ENCODE results near the gene RAB41.
"Not testable (repeated sequence)": the region's sequence is repeated elsewhere in the genome, so short reads cannot be mapped to it uniquely, and the experiment has no call there.

RAB41 gene

GRCh38 chrX:70281951-70282350, at the start of gene RAB41:
Gene RAB41 (plus strand): TSS chrX:70282172. CDS start chrX:70282218, 46 bp downstream.
- DNase-seq, result no peak

- no peak for DNase-seq
These were observed 47.6 kb upstream of the RAB41 start, which contains the start of gene AWAT1 for GRCh38 chrX:70234355-70234754. Gene AWAT1 (plus strand): TSS chrX:70234655. CDS start chrX:70234696, 41 bp downstream.

DNA sequence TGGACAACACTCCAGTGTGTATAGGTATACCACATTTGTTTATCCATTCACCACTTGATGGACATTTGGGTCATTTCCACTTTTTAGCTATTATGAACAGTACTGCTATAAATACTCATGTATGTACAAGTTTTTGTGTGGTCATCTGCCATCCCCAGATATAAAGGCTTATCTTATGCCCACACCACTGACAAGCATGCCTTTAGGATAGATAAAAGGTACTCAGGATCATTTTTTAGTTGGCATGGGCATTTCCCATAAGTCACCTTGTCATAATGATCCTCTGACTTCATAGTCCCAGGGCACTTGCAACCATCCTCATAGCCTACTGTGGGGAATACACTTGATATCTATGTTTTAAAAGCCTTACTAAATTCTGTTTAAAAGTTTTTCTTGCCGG, 41.2 kb upstream of the RAB41 start:
- no peak for DNase-seq

GRCh38 chrX:70241501-70241900, 40.5 kb upstream of the RAB41 start:
- no peak for DNase-seq

DNA sequence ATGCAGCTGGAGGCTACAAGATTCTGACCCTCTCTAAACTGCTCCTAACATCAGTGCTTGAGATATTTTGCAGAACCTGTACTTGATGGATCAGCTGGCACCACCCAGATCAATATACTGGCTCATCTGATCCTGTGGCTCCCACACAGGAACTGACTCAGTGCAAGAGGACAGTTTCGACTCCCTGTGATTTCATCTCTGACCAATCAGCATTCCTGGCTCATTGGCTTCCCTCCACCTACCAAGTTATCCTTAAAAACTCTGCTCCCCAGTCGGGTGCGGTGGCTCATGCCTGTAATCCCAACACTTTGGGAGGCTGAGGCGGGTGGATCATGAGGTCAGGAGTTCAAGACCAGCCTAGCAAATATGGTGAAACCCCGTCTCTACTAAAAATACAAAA, 38.4 kb upstream of the RAB41 start:
- DNase-seq, result not testable (repeated sequence)

DNA sequence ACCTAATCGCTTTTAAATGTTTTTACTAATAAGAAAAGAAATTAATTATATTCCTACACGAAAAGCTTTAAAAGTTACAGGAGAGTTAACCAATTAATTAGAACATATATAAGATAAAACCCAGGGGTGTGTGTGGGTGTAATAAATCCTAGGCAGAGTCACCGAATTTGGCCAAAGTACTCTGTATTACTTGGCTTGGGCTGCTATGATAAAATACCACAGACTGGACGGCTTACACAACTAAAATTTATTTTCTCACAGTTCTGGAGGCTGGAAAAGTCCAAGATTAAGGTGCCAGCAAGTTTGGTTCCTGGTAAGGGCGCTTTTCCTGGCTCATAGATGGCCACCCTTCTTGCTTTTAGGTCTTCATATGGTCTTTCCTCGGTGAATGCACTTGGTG, 37.1 kb upstream of the RAB41 start:
- no peak for DNase-seq

- no peak for DNase-seq
These were observed 34.7 kb upstream of the RAB41 start for GRCh38 chrX:70247252-70247651.

- DNase-seq, result no peak
These were observed 29.5 kb upstream of the RAB41 start for GRCh38 chrX:70252491-70252890.

DNA sequence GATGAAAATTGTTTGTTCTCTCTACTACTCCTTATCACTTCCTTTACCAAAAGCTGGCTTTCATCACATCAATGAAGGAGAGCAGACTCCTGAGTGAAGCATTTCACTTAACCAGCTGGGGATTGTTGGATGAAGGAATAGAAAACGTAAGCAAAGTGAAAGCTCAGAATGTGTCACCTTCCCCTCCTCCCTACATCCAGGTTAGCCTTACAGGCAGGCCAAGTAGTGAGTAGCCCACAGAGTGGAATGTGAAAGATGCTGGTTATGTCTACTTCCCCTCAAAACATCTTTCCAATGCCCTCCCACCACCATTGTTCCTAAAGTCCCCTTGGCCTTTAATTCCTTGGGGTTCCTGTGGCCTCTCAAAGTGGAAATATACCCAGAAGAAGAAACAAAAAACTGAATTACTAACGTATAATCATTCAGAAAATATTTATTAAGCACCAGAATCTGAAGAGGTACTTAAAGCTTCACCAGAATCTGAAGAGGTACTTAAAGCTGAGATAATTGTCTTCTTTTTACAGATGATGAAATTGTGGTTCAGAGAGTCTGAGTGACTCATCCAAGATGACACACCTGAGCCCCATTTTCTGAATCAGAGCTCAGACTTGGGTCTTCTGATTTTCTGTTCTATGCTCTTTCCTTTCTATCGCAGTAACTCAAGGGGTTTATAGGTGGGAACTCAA, 28.5 kb upstream of the RAB41 start:
- peak; percentile 1 for DNase-seq

- no peak for DNase-seq
These were observed 27.9 kb upstream of the RAB41 start for GRCh38 chrX:70254063-70254400.

DNA sequence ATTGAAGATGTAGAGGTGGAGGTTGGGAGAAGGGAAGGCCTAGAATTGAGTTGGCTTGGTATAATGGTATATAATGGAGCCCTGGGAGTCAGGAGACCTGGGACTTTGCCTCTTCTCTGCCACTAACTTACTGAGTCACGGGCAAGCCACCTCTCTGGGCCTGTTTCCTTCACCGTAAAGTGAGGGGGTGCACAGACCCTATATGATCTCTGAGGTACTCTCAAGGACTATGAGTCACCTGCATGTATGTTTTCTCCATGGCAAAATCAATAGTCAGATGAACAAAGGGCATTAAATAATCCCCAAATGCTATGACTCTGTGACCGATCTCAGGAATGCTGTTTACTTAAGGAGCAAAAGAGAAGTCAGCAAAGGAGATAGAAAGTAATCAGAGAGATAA, 27.1 kb upstream of the RAB41 start:
- no peak for DNase-seq

DNA sequence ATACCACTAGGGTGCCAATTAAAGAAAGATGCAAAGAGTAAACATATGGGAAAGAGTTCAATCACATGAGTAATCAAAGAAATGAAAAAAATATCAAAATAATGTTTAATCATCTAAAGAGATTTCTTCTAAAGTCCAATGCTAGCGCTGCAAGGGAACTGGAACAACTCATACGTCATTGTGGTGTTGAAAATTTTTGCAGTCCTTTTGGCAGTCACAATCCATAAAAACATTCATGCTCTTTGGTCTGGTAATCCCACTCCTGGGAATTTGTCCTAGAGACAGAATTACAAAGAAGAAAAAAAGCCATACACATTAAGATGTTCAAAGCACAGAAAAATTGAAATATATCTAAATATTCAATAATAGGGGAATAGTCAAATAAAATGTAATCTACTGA, 26.5 kb upstream of the RAB41 start:
- no peak for DNase-seq

GRCh38 chrX:70257423-70258288, 24.3 kb upstream of the RAB41 start:
- DNase-seq, result no peak

- no peak for DNase-seq
These were observed 21.9 kb upstream of the RAB41 start, which contains the start of gene P2RY4 for GRCh38 chrX:70260104-70260503. Gene P2RY4 (minus strand): TSS chrX:70260204. CDS start chrX:70259624, 580 bp downstream.

- peak; percentile 4 for DNase-seq
These were observed 18.9 kb upstream of the RAB41 start for GRCh38 chrX:70262952-70263567.

DNA sequence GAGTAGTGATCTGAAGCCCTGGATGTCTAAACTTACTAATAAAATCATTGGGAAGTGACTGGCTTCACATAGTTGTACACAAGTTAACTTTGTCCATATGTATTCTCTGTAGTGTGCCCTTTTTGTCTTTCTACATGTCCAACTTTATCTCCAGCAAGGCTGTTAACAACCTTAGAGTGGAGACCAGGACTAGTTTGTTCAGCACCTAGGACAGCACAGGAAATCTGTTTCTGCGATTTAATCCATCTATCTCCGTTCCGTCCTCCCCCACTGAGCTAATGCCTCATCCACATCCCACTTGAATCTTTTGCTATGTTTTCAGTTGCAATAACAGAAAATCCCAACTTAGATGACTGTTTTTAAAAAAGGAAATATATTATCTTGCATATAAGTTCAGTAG, 17.2 kb upstream of the RAB41 start:
- no peak for DNase-seq

DNA sequence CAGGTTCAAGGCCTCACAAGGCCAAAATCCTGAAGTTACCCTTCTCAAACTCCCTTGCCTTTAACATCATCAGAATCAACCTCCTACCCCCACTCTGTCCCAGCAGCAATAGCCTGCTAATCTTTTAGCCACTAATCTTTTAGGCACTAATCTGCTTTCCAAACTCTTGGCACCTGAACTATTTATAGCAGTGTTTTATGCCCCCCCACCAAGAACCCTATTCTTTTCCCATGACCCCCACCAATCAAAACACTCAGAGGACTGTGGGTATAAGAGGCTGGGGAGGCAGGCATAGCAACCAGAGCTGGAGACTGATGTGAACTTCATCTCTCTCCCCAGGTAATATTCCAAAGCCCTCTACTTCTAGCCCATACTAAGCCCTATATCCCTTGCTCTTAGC, 13.9 kb upstream of the RAB41 start, which contains the start of gene ARR3:
ARR3 (plus strand) TSS at position 301 of the 400 bp plus-strand sequence. CDS start 1,052 bp downstream, outside the sequence.
- no peak for DNase-seq

DNA sequence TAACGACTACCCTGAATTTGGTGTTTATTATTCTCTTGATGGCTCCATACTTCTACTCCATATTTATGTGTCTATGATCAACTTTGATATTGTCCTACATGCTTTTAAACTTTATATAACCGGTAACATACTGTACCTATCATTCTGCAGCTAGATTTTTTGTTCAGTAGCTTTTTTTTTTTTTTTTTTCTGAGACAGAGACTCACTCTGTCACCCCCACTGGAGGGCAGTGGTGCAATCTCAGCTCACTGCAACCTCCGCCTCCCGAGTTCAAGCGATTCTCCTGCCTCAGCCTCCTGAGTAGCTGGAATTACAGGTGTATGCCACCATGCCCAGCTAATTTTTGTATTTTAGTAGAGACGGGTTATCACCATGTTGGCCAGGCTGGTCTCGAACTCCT, 7.9 kb upstream of the RAB41 start:
- DNase-seq, result not testable (repeated sequence)

DNA sequence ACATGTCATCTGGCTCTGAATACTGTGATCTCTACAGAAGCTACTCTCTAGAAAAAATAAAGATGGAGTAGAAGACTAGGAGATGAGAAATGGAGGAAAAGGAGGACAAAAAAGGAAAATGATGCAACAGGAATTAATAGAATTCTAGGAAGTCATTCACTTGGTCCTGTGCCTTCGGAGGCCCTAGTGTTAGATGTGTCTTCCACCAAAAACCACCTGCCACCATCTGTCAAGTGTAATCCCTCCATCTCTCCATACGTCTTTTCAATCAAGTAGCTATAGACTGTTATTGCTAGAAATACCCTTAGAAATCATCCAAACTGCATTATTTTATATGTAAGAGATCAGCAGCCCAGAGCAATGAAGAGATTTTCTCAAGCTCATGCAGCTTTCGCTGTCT, 2.9 kb upstream of the RAB41 start:
- DNase-seq, result no peak

DNA sequence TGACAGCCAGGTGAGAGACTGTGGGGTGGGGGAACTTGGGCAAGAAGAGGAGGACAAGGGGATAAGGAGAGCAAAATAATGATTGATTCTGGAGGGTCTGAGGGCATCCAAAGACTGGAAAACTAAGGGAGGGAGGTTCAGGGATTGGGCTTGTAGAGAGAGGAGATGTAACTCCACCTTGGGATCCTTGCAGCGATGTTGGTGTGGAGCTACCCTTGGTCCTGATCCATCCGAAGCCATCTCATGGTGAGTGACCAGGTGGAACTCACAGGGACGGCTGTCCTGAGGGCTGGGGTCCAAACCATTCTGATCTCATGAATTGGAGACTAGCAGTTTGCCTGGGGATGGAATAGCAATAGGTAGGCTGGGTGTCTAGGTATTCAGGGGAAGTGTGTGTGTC, 1.4 kb upstream of the RAB41 start:
- no peak for DNase-seq

DNA sequence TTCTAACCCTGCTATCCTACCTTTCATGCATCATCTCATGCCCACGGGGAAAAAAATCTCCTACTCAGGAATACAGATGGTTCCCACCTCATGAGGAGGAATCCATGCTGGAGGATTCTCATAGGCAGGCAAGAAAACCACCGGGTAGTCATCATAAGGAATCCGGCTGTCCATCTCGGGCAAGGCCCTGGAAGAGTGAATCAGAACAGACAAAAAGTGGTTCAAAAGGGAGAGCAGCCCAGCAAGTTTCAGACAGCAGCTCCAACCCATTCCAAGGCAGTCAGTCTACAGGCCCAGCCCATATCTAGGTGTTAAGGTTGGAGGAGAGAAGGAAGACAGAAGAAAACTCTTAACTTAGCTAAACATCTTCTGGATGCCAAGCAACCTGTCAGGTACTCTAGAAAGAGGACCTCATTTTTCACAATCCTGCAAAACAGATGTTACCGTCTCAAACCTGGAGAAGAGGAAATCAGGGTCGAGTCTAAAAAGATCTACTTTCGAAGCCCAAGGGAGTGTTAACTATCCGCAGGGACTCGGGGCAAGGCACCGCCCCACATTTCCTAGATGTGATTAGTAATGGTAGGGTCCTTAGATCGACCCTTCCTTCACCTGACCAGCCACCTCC, 7.3 kb downstream of the RAB41 start:
- no peak for DNase-seq

- peak; percentile 76 for DNase-seq
These were observed 8.1 kb downstream of the RAB41 start, which contains the start of the genes KIF4A and PDZD11 for GRCh38 chrX:70289793-70290770. Gene KIF4A (plus strand): TSS chrX:70290104. CDS start chrX:70290459, 355 bp downstream. Gene PDZD11 (minus strand): TSS chrX:70289927. CDS start chrX:70289341, 586 bp downstream.
